GM21367 (cell line): ENCODE measurements around the gene NKTR.
"Not testable (repeated sequence)": the region's sequence is repeated elsewhere in the genome, so short reads cannot be mapped to it uniquely, and the experiment has no call there.

Source experiments
- ATAC-seq: cut with Tn5 transposase; IDR thresholded peaks from one replicate; pipeline ENCODE4 v1.9.1; 2021; ENCODE audit not compliant: unreplicated experiment

Gene NKTR

GRCh38 chr3:42595682-42596081, 4.8 kb upstream of the NKTR start:
- no peak for ATAC-seq

GRCh38 chr3:42597098-42597497, 3.4 kb upstream of the NKTR start:
- ATAC-seq: not testable (repeated sequence)

- peak; percentile 17 for ATAC-seq
Observed at GRCh38 chr3:42600958-42601675, 631 bp downstream of the NKTR start.

GRCh38 chr3:42601896-42602581, 1.6 kb downstream of the NKTR start:
- no peak for ATAC-seq

GRCh38 chr3:42602961-42603360, 2.5 kb downstream of the NKTR start:
- ATAC-seq: no peak

GRCh38 chr3:42605546-42606173, 5.2 kb downstream of the NKTR start:
- no peak for ATAC-seq

- no peak for ATAC-seq
Observed at GRCh38 chr3:42608581-42608980, 8.1 kb downstream of the NKTR start.

- ATAC-seq: no peak
Observed at GRCh38 chr3:42610976-42611375, 10.5 kb downstream of the NKTR start.

- no peak for ATAC-seq
Observed at GRCh38 chr3:42612217-42612616, 11.7 kb downstream of the NKTR start.

- ATAC-seq: no peak
Observed at GRCh38 chr3:42612928-42613327, 12.4 kb downstream of the NKTR start.

GRCh38 chr3:42613462-42613861, 13.0 kb downstream of the NKTR start:
- no peak for ATAC-seq

GRCh38 chr3:42631620-42632019, 31.1 kb downstream of the NKTR start:
- no peak for ATAC-seq

- ATAC-seq: no peak
Observed at GRCh38 chr3:42632146-42632545, 31.7 kb downstream of the NKTR start.

GRCh38 chr3:42633544-42633943, 33.1 kb downstream of the NKTR start:
- no peak for ATAC-seq

- ATAC-seq: no peak
Observed at GRCh38 chr3:42635111-42635510, 34.6 kb downstream of the NKTR start.

- ATAC-seq: no peak
Observed at GRCh38 chr3:42637001-42637400, 36.5 kb downstream of the NKTR start.

- no peak for ATAC-seq
Observed at GRCh38 chr3:42638339-42638842, 37.9 kb downstream of the NKTR start.

- no peak for ATAC-seq
Observed at GRCh38 chr3:42639192-42639591, 38.7 kb downstream of the NKTR start.

- ATAC-seq: no peak
Observed at GRCh38 chr3:42640129-42640528, 39.6 kb downstream of the NKTR start.

- no peak for ATAC-seq
Observed at GRCh38 chr3:42640771-42641370, 40.4 kb downstream of the NKTR start.

- ATAC-seq: no peak
Observed at GRCh38 chr3:42647821-42648459, 47.5 kb downstream of the NKTR start.
